ENCODE measurements around the gene COMMD2.

Gene COMMD2

DNA sequence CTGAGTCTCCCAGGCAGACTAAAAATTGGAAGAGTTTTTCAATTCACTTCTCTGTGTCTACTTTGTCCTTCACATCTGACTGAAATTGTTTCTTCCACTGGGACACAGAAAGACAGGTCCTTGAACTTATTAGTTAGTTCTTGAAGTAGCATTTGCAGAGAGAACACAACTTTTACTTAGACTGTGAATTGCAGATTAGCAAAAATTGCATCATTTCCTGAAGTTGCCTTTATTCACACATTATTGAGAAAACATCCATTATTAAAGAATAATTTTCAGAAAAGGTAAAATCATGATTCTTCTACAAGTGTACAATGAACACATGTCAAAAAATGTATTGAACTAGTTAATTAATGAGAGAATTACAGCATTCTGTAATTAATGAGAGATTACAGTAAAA lies 1.4 kb upstream of the COMMD2 start:
- no peak for DNase-seq

DNA sequence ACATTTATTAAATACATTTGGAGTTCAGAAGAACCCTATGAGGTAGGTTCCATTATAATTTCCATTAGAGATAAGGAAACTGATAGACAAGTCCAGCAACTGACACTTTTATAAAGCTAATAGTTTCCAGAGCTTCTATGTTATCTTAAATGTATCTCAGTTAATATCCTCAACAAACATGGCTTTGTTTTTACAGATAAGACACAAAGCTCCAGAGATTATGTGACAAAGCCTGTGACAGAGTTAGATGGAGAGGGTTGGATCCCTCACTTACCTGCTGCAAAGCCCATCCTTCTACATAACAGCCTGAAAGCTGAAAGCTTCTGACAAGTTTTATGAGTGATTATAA lies 473 bp upstream of the COMMD2 start:
- no peak for DNase-seq

DNA sequence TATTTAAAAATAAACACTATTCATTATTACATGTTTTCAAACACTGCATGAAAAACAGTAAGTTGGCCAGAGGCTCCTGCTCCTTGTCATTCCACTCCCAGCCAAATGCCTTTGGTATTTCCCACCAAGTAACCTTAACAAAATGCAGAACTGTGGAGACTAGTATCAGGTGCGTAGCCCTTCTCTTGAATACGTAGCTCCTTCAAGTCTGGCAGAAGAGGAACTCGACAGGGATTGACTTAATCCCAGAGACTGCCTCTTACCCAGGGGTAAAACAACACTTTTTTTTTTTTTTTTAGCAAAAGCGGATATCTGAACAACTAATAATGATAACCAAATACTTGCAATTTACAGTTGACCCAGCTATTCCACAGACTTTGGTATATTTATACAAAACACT lies 738 bp downstream of the COMMD2 start:
- DNase-seq, result no peak

GRCh38 chr3:149744606-149745005 lies 7.7 kb downstream of the COMMD2 start:
- no peak for DNase-seq

GRCh38 chr3:149744151-149744550 lies 8.1 kb downstream of the COMMD2 start:
- no peak for DNase-seq

DNA sequence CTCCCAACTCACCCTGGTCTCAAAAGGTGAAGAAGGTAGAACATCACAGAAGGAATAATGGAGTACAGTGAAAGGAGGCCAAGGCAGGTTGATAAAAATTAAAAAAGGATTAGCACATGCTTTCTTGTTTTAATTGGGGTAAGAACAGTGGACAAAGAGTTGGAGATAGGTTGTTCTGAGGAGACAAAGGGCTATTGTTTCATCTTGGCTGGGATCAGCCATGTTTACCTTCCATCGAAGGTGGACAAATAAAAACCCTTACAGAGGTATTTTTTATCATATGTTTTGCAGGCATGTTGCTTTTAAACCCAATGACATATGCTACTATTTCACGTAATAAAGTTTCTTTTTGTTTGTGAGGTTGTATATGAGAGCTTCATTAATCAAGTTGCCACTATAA lies 12.9 kb downstream of the COMMD2 start:
- DNase-seq, result no peak

- peak; percentile 9 for DNase-seq
These were observed 13.4 kb downstream of the COMMD2 start for GRCh38 chr3:149738876-149739275.

DNA sequence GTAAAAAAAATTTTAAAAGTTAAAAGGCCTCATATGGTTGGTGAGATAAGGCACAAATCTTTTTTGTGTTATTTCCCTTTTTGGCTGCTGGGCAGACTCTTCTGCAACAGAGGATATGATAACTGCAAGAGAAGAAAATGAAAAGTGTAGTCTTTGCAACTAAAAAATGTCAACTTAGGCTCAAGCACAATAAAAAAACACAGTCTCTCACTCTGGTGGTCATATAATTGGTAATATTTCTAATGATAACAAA lies 15.4 kb downstream of the COMMD2 start:
- no peak for DNase-seq

- DNase-seq, result no peak
These were observed 15.9 kb downstream of the COMMD2 start for GRCh38 chr3:149736175-149736952.

- DNase-seq, result no peak
These were observed 20.1 kb downstream of the COMMD2 start for GRCh38 chr3:149732234-149732633.

- DNase-seq, result no peak
These were observed 24.6 kb downstream of the COMMD2 start for GRCh38 chr3:149727656-149728055.

- DNase-seq, result peak; percentile 78
These were observed 25.4 kb downstream of the COMMD2 start for GRCh38 chr3:149726716-149727407.

- DNase-seq, result no peak
These were observed 28.5 kb downstream of the COMMD2 start for GRCh38 chr3:149723781-149724180.

DNA sequence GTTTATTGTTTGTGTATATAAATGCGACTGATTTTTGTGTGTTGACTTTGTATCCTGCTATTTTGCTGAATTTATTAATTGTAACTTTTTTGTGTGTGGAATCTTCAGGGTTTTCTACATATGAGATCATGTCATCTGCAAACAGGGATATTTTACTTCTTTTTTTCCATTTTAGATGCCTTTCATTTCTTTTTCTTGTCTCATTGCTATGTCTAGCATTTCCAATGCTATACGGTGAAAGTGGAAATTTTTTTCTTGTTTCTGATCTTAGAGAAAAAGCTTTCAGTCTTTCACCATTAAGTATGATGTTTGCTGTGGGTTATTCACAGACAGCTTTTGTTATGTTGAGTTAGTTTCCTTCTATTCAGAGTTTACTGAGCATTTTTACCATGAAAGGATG lies 31.4 kb downstream of the COMMD2 start:
- no peak for DNase-seq

GRCh38 chr3:149717391-149718056 lies 34.8 kb downstream of the COMMD2 start:
- DNase-seq, result peak; percentile 59

GRCh38 chr3:149716984-149717383 lies 35.3 kb downstream of the COMMD2 start:
- no peak for DNase-seq

- DNase-seq, result no peak
These were observed 37.0 kb downstream of the COMMD2 start for GRCh38 chr3:149715247-149715646.

GRCh38 chr3:149713730-149714654 lies 38.3 kb downstream of the COMMD2 start:
- no peak for DNase-seq

DNA sequence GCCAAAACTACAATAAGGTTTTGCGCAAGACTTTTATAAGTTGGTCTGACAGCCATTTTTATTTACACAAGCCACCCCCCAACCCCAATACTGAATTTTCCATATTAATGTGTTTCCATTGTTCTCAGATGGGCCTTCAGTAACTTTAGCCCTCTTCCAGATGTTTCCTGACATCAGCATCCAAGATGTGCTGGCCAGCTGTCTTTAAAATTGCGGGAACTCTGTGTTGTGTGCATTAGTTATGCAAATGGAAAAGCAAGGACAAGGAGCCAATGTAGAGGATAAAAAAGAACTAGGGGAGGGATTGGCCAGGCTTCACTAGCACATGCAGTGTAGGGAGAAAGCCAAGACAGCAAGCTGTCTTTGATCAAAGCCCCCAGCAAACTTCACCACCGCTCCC lies 45.4 kb downstream of the COMMD2 start:
- no peak for DNase-seq

DNA sequence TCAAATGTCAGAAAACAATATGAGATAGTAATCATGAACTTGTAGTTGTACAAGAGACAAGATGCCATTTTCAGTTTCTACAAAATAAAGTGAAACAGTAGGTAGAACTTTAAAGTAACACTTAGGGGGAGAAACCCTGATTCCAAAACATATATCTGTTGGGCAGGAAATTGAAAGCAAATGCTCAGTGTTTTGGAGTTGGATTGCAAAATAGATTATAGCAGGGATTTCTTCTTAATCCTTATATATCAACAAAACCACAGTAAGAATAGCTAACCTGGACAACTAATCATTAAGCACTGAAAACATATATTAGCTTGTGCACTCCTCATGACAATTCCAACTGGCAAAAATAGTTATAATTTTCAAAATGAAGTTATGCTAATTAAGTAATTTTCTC lies 46.9 kb downstream of the COMMD2 start:
- no peak for DNase-seq

- DNase-seq, result no peak
These were observed 48.8 kb downstream of the COMMD2 start for GRCh38 chr3:149703466-149703865.

DNA sequence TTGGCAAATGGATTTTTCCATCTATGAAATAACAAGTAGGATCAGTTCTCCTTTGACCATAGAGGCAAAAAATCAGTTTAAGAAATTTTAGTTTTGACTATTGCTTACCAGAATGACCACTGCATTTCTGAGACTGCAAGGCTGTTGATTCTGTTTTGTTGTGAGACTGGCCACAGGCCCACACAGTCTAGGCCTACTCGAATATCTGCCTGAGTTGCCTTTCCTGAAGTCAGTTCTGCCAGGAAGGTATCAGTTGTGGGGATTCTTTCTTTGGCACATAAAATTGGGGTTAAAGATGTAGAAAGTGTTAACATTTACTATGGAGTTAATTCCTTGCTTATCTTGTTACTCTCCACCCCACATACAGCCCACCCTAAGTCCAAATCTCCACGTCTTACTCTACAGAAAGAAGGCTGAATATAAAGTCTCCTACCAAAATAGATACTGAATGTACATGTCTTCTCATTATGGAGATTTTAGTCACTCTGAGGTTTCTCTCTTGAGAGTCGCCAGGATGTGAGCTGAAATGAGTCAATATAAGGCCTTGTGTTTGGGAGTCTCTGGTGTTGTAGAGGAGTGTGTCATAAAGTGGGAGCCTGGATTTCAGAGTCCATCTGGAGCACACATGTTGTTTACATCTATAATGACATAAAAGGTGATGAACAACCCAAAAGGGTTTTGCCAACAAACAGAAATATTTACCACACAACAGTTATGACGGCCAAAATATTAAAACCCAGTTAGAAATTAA lies 49.4 kb downstream of the COMMD2 start:
- DNase-seq, result peak; percentile 65

- DNase-seq, result peak; percentile 69
These were observed 50.3 kb downstream of the COMMD2 start for GRCh38 chr3:149701977-149702350.
